ENCODE data around the gene FAM98C. TPM values are rescaled to one million over a fixed set of nuclear protein-coding genes. Genes with fewer than 3 reads are reported as not detected.

The FAM98C gene
- total RNA-seq, 3 donors from 2014 or later: 24.1 to 42.3 (median 30.1) TPM

DNA sequence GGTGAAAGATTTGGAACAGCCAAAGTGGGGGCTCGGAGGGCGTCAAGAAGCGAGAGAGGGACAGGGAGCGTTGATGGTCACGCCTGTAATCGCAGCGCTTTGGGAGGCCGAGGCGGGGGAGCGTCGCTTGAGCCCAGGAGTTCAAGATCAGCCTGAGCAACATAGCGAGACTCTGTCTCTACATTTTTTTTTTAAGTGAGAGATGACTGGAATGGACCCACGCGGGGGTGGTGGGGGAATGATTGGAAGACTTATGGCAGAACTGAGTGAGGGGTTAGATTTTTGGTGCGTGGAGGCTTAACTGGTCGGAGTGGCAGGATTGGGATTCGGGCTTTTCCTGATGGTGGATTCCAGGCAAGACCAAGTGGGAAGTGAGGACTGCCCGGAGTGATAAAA lies 27.8 kb upstream of the FAM98C start:
- Histone ChIP-seq H3K9me3 (no peaks in the 10 kb centered on the region), H3K36me3 (ENCODE audit: low read depth) (peaks cover 5% of the 10 kb centered on the region), H3K4me3 (peak overlapping the region; percentile 83), H3K4me1 (ENCODE audit: low read depth) (peaks cover 13% of the 10 kb centered on the region)
- DNase-seq: no peak
- intact Hi-C loops (cut with DNase I, micrococcal nuclease): no loop called here
- ATAC-seq: peak; percentile 21
- TF ChIP-seq, protein P1, sequence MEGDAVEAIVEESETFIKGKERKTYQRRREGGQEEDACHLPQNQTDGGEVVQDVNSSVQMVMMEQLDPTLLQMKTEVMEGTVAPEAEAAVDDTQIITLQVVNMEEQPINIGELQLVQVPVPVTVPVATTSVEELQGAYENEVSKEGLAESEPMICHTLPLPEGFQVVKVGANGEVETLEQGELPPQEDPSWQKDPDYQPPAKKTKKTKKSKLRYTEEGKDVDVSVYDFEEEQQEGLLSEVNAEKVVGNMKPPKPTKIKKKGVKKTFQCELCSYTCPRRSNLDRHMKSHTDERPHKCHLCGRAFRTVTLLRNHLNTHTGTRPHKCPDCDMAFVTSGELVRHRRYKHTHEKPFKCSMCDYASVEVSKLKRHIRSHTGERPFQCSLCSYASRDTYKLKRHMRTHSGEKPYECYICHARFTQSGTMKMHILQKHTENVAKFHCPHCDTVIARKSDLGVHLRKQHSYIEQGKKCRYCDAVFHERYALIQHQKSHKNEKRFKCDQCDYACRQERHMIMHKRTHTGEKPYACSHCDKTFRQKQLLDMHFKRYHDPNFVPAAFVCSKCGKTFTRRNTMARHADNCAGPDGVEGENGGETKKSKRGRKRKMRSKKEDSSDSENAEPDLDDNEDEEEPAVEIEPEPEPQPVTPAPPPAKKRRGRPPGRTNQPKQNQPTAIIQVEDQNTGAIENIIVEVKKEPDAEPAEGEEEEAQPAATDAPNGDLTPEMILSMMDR (IDR thresholded peaks at IDR 0.05): no peak

DNA sequence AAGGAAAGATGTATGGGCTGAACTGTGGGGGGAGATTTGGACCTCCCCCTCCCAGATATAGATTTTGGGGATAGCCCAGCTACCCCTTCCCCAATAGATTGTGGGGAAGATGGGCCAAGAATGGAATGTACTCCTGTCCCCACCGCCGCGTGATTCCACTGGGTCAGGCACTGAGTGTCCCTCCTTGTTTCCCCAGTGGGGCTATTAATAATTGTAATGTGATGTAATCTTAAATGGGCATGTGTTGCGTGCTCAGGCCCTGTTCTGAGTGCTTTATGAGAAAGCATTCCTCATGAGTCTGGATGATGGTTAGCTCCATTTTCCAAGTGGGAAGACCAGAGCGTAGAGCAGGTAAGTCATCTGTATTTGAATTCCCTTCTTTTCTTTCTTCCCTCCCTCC lies 27.1 kb upstream of the FAM98C start:
- intact Hi-C loops (cut with DNase I, micrococcal nuclease): no loop called here

DNA sequence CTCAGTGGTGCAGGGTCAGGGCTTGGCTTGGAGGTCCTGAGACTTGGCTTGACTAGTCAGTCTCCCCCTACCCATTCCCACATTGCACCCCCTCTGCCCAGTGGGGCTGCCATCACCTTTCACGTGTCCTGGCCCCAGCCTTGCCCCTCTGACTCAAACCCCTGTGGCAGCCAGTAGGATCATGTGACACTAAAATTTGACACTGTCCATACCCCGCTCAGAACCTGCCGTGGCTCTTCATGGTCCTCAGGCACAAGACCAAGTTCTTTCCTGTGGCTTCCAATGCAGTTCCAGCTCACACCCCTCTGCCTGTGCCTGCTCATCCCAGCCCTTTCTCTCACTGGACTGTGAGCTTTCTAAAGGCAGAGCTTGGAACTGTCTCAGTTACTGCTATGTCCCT lies 26.3 kb upstream of the FAM98C start:
- Histone ChIP-seq H3K9me3 (no peaks in the 10 kb centered on the region), H3K4me1 (ENCODE audit: low read depth) (peaks cover 13% of the 10 kb centered on the region), H3K36me3 (ENCODE audit: low read depth) (peaks cover 5% of the 10 kb centered on the region), H3K4me3 (no peak overlapping the region)
- TF ChIP-seq, protein P1 (IDR thresholded peaks at IDR 0.05): no peak
- DNase-seq (no peak), ATAC-seq (no peak)
- intact Hi-C loops (cut with DNase I, micrococcal nuclease): no loop called here

More for the DNA sequence above, 27.1 kb upstream of the FAM98C start:
- H3K4me3 ChIP-seq: no peak overlapping the region
- DNase-seq (no peak), ATAC-seq (no peak)
- H3K4me1 ChIP-seq (ENCODE audit: low read depth): peaks cover 13% of the 10 kb centered on the region
- TF ChIP-seq, protein P1 (IDR thresholded peaks at IDR 0.05): no peak
- H3K36me3 ChIP-seq (ENCODE audit: low read depth): peaks cover 5% of the 10 kb centered on the region
- H3K9me3 ChIP-seq: no peaks in the 10 kb centered on the region

DNA sequence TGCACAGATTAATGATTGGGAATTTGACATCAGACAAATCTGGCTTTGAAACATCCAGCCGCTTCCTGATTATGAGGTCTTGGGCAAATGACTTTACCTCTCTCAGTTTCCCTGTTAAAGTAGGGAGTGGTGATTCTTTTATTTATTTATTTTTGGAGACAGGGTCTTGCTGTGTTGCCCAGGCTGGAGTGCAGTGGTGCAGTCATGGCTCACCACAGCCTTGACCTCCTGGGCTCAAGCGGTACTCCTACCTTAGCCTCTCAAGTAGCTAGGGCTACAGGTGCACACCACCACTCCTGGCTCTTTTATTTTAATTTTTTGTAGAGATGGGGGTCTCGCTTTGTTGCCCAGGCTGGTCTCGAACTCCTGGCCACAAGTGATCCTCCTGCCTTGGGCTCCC lies 25.8 kb upstream of the FAM98C start:
- DNase-seq (no peak), ATAC-seq (no peak)
- intact Hi-C loops (cut with DNase I, micrococcal nuclease): no loop called here
- no peaks in the 10 kb centered on the region for H3K9me3 ChIP-seq
- TF ChIP-seq, protein P1 (IDR thresholded peaks at IDR 0.05): no peak
- no peak overlapping the region for H3K4me3 ChIP-seq
- H3K4me1 ChIP-seq (ENCODE audit: low read depth): peaks cover 13% of the 10 kb centered on the region
- H3K36me3 ChIP-seq (ENCODE audit: low read depth): peaks cover 7% of the 10 kb centered on the region

DNA sequence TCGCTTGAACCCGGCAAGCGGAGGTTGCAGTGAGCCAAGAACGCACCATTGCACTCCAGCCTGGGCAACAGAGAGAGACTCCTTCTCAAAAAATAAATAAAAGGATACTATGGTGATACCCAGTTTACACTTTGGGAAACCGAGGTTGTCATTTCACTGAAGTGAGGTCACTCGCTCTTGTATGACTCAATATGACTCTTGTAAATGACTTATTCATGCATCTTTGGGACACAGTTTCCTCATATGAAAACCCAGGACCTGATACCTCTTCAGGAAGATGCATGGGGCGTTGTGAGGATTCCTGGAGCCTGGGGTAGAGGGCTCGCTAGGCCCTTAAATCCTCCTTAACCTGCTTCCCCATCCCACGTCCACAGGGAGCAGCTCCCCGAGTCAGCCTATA lies 24.0 kb upstream of the FAM98C start:
- Histone ChIP-seq H3K4me3 (no peak overlapping the region), H3K9me3 (no peaks in the 10 kb centered on the region), H3K4me1 (ENCODE audit: low read depth) (peaks cover 13% of the 10 kb centered on the region), H3K36me3 (ENCODE audit: low read depth) (peaks cover 8% of the 10 kb centered on the region)
- DNase-seq (no peak), ATAC-seq (no peak)
- TF ChIP-seq, protein P1 (IDR thresholded peaks at IDR 0.05): no peak
- intact Hi-C loops (cut with DNase I, micrococcal nuclease): no loop called here

DNA sequence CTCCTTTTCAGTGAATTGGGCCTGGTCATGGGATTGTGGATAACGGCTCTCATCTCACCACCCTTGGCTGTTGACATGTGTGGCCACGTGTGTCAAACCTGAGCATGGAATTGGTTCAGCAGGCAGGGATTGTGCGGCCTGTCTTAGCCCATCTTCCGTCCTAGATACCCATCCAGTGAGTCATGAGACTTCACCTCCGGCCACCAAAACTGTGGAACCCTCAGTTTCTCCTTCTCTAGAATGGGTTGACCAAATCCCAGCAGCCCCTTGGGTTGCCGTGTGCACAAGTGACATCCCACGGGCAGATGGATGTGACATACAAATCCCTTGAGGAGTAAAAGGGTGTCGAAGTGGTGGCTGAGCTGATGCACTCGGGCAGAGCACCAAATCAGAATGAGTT lies 21.8 kb upstream of the FAM98C start:
- no peaks in the 10 kb centered on the region for H3K9me3 ChIP-seq
- H3K4me3 ChIP-seq: no peak overlapping the region
- DNase-seq: no peak
- H3K4me1 ChIP-seq (ENCODE audit: low read depth): peaks cover 7% of the 10 kb centered on the region
- TF ChIP-seq, protein P1 (IDR thresholded peaks at IDR 0.05): no peak
- H3K36me3 ChIP-seq (ENCODE audit: low read depth): peaks cover 3% of the 10 kb centered on the region
- intact Hi-C loops (cut with DNase I, micrococcal nuclease): no loop called here
- no peak for ATAC-seq
